Smooth muscle cell (in vitro differentiated cells): ENCODE results near the gene TMEM238. TPM values are rescaled to one million over a fixed set of nuclear protein-coding genes. Genes with fewer than 3 reads are reported as not detected.

Experiments
- DNase-seq: peaks from one replicate; lab custom pipeline; 2025; ENCODE audit not compliant: unreplicated experiment; lab: John Stamatoyannopoulos, UW
- H2AFZ ChIP-seq: fragments of 200-600 bp; sonication (generic); 2 replicates; pipeline ENCODE4 v1.6.0; 2016; ENCODE audit warnings: antibody characterized with exemption, low read depth, mild to moderate bottlenecking
- H3F3A ChIP-seq: fragments of 200-600 bp; sonication (generic); 2 replicates; pipeline ENCODE4 v1.6.0; 2017; ENCODE audit warnings: antibody characterized with exemption, low read depth
- H3K27ac ChIP-seq: fragments of 200-600 bp; sonication (generic); 2 replicates; pipeline ENCODE4 v1.5.1; 2016; ENCODE audit warnings: low read depth, mild to moderate bottlenecking
- H3K27me3 ChIP-seq: fragments of 200-600 bp; sonication (generic); 2 replicates; pipeline ENCODE4 v1.6.1; 2016; ENCODE audit warnings: low read depth, mild to moderate bottlenecking
- H3K36me3 ChIP-seq: fragments of 200-600 bp; sonication (generic); 2 replicates; pipeline ENCODE4 v1.5.1; 2016; ENCODE audit warnings: low read depth
- H3K4me1 ChIP-seq: fragments of 200-600 bp; sonication (generic); 2 replicates; pipeline ENCODE4 v1.5.1; 2016; ENCODE audit warnings: low read depth
- H3K4me2 ChIP-seq: fragments of 200-600 bp; sonication (generic); 2 replicates; pipeline ENCODE4 v1.6.0; 2016; ENCODE audit warnings: mild to moderate bottlenecking
- H3K4me3 ChIP-seq: fragments of 200-600 bp; sonication (generic); 2 replicates; pipeline ENCODE4 v1.5.1; 2016; ENCODE audit warnings: mild to moderate bottlenecking
- H3K79me2 ChIP-seq: fragments of 200-600 bp; sonication (generic); 2 replicates; pipeline ENCODE4 v1.6.0; 2016; ENCODE audit warnings: low read depth, mild to moderate bottlenecking
- H3K9ac ChIP-seq: fragments of 200-600 bp; sonication (generic); 2 replicates; pipeline ENCODE4 v1.6.0; 2016; ENCODE audit warnings: low read depth
- H3K9me3 ChIP-seq: fragments of 200-600 bp; sonication (generic); replicated peaks from 2 replicates; pipeline ENCODE4 v1.5.1; 2016; ENCODE audit warnings: low read depth
- H4K20me1 ChIP-seq: fragments of 200-600 bp; sonication (generic); 2 replicates; pipeline ENCODE4 v1.6.0; 2016; ENCODE audit warnings: low read depth
- CTCF ChIP-seq: fragments of 200-600 bp; sonication (generic); IDR thresholded peaks from 2 replicates; pipeline ENCODE4 v1.5.1; 2017; ENCODE audit warnings: borderline replicate concordance, mild to moderate bottlenecking, antibody characterized with exemption; ENCODE audit not compliant: insufficient read depth, poor library complexity, severe bottlenecking
- WGBS: methylation state at CpG from one replicate; pipeline ENCODE4 v1.1.7; 2016; ENCODE audit warnings: low lambda C conversion rate; 5-methylcytosine and 5-hydroxymethylcytosine counted together
- polyA plus RNA-seq: library from polyadenylated mRNA; unstranded; fragments of >200 nt; fragmentation: Nextera tagmentation; extraction: Ambion mirVana; gene quantifications from 2 replicates; pipeline ENCODE4 v1.2.1, GENCODE V29; 2016
- total RNA-seq: library from RNA; depleted of rRNA; stranded (reverse); fragments of >200 nt; gene quantifications from 2 replicates; pipeline ENCODE4 v1.2.3, GENCODE V29; 2014

TMEM238 gene
- total and polyA plus RNA-seq, 2 experiments from 2014 or later: 2.6 to 3.3 TPM

GRCh38 chr19:55398200-55398925 lies 14.3 kb upstream of the TMEM238 start:
- Histone ChIP-seq H3K4me3 (no peak overlapping the region), H3K9ac (no peak overlapping the region), H3K36me3 (no peaks in the 10 kb centered on the region), H3K27ac (no peak overlapping the region), H4K20me1 (peaks cover 45% of the 10 kb centered on the region), H3F3A (peaks cover 21% of the 10 kb centered on the region), H3K79me2 (peaks cover 2% of the 10 kb centered on the region), H3K4me1 (no peaks in the 10 kb centered on the region), H2AFZ (no peak overlapping the region), H3K9me3 (no peaks in the 10 kb centered on the region), H3K4me2 (no peak overlapping the region), H3K27me3 (no peaks in the 10 kb centered on the region)
- TF ChIP-seq CTCF: no peak
- WGBS: 94% methylated on average over 12 of the region's 12 CpGs
- no peak for DNase-seq

DNA sequence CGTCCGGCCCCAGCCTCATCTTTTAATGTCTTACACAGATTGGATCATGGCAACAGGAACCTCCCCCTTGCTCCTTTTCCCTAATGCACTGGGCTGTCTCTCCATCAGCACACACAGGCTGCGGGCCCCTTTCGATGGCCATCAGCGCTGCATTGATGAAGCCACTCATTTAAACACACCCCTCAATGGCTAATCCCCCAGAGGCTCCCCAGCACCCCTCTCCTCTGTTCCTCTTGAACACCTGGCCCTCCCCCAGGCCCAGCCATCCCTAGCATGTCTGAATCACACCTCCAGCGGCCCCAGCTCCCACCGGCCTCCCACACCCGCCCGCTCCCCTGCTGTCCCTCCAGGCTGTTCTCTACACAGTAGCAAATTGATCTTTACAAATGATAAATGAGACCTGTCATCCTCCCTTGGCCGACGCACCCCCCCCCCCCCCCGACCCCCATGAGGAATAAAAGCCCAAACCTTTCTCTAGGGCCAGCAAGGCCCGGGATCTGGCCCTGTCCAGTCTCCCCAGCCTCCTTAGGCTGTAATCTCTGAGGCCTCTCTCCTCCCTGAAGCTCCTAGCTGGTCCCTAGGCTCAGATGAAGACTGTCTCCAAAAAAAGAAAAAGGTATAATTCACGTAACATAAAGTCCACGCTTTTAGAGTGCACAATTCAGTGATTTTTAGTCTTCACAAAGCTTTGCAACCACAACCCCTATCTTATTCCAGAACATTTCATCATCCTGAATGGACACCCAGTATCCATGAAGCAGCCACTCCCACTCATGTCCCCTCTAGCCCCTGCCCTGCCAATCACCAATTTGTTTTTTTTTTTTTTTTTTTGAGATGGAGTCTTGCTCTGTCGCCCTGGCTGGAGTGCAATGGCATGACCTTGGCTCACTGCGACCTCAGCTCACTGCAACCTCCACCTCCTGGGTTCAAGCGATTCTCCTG lies 9.0 kb upstream of the TMEM238 start:
- WGBS: 55% methylated on average over 15 of the region's 18 CpGs
- peaks cover 52% of the 10 kb centered on the region for H4K20me1 ChIP-seq
- no peak for TF ChIP-seq CTCF
- peaks cover 4% of the 10 kb centered on the region for H3K4me1 ChIP-seq
- no peaks in the 10 kb centered on the region for H3K27me3 ChIP-seq
- no peak overlapping the region for H3K4me2 ChIP-seq
- no peak overlapping the region for H3K27ac ChIP-seq
- no peak for DNase-seq
- no peak overlapping the region for H3K9ac ChIP-seq
- no peaks in the 10 kb centered on the region for H3F3A ChIP-seq
- no peaks in the 10 kb centered on the region for H3K9me3 ChIP-seq
- no peak overlapping the region for H3K4me3 ChIP-seq
- no peak overlapping the region for H2AFZ ChIP-seq
- H3K79me2 ChIP-seq: peaks cover 24% of the 10 kb centered on the region
- no peaks in the 10 kb centered on the region for H3K36me3 ChIP-seq

DNA sequence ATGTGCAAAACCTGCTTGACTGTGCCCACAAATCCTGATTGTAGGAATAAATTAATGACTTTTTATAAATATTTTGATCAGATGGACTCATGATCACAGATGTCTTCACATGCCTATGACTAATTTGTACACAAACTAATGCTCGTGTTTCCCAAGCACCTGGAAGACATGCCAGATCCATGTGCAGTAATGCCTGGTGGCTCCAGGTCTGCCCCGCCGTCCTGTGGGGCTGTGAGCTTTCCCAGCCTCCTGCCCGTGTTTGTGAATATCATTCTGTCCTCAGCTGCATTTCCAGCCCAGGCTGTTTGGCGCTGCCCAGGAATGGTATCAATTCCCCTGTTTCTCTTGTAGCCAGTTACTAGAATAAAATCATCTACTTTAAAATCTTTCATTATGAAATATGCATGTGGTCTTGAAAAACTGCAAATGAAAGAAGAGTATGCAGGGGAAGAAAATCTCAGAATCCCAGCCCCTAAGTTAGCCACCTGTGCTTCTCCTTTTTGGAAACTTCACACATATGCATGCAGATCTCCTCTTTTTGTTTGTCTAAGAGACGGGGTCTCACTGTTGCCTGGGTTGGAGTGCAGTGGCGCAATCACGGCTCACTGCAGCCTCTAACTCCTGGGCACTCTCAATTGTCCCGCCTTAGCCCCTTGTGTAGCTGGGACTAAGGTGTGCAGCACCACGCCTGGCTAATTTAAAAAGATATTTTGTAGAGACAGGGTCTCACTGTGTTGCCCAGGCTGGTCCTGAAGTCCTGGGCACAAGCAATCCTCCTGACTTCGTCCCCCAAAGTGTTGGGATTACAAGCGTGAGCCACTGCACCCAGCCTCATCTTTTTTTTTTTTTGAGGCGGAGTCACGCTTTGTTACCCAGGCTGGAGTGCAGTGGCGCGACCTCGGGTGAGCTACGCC lies 7.9 kb upstream of the TMEM238 start:
- peaks cover 64% of the 10 kb centered on the region for H4K20me1 ChIP-seq
- 61% methylated on average over 18 of the region's 18 CpGs for WGBS

More for the DNA sequence above, 7.9 kb upstream of the TMEM238 start:
- Histone ChIP-seq H3K9me3 (no peaks in the 10 kb centered on the region), H3F3A (no peaks in the 10 kb centered on the region), H3K4me1 (peaks cover 12% of the 10 kb centered on the region), H3K27ac (no peak overlapping the region), H3K27me3 (no peaks in the 10 kb centered on the region), H3K4me2 (no peak overlapping the region), H3K9ac (no peak overlapping the region), H3K79me2 (peaks cover 35% of the 10 kb centered on the region), H3K4me3 (no peak overlapping the region), H3K36me3 (no peaks in the 10 kb centered on the region), H2AFZ (no peak overlapping the region)
- TF ChIP-seq CTCF: no peak
- no peak for DNase-seq
